Gastroesophageal sphincter (tissue), 3 donors: ENCODE measurements around the gene NAALADL2.

ENCODE experiments used
- POLR2A ChIP-seq, 2 donors: fragments of 450-650 bp; IDR thresholded peaks; one replicate each; pipeline ENCODE4 v1.6.1; 2017; ENCODE audit warnings: antibody characterized with exemption in 2 of 2, mild to moderate bottlenecking in 2 of 2, moderate library complexity in 1 of 2
- POLR2AphosphoS5 ChIP-seq: sonication (generic); formaldehyde crosslinking; IDR thresholded peaks from one replicate; pipeline ENCODE4 v1.6.1; 2017; ENCODE audit warnings: antibody characterized with exemption
- TF ChIP-seq, protein P1 (sequence below), 4 experiments: fragments of 200-600 bp in 2 of 4; fragments of 450-650 bp in 2 of 4; sonication (generic) in 1 of 4; IDR thresholded peaks; one replicate each; pipeline ENCODE4 v1.5.1; 2017 to 2019; ENCODE audit warnings: antibody characterized with exemption in 4 of 4, mild to moderate bottlenecking in 2 of 4, moderate library complexity in 2 of 4

DNA sequence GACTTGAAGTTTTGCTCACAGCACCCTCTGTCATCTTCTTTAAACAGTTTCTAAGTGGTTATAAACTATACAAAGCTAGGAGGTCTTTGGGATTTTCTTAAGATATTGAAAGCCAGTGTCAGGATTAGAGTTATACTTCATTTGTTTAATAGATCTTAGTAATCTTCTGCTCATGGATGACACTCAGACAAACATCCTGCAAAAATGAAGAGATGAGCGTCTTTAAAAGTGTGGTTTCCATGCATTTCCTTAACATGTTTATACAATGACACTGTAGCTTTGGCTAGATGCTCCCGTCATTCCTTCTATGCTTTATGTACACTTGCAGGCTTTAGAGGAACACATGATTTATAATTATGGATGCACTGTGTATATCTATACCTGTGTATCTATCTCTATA is 182.2 kb downstream of the NAALADL2 start:
- TF ChIP-seq, protein P1, sequence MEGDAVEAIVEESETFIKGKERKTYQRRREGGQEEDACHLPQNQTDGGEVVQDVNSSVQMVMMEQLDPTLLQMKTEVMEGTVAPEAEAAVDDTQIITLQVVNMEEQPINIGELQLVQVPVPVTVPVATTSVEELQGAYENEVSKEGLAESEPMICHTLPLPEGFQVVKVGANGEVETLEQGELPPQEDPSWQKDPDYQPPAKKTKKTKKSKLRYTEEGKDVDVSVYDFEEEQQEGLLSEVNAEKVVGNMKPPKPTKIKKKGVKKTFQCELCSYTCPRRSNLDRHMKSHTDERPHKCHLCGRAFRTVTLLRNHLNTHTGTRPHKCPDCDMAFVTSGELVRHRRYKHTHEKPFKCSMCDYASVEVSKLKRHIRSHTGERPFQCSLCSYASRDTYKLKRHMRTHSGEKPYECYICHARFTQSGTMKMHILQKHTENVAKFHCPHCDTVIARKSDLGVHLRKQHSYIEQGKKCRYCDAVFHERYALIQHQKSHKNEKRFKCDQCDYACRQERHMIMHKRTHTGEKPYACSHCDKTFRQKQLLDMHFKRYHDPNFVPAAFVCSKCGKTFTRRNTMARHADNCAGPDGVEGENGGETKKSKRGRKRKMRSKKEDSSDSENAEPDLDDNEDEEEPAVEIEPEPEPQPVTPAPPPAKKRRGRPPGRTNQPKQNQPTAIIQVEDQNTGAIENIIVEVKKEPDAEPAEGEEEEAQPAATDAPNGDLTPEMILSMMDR (IDR thresholded peaks at IDR 0.05) = no peak
- no peak for TF ChIP-seq POLR2A (IDR thresholded peaks at IDR 0.05)
- TF ChIP-seq POLR2AphosphoS5 = no peak
